Measurements from ENCODE around the gene SLCO3A1. TPM values are rescaled to one million over a fixed set of nuclear protein-coding genes. Genes with fewer than 3 reads are reported as not detected.

Gene SLCO3A1
- total and polyA plus RNA-seq, 2 of the 8 experiments (the other 6 are each of a cell fraction or from before 2014, with no cell fraction given) = 15.1 to 20.4 TPM

DNA sequence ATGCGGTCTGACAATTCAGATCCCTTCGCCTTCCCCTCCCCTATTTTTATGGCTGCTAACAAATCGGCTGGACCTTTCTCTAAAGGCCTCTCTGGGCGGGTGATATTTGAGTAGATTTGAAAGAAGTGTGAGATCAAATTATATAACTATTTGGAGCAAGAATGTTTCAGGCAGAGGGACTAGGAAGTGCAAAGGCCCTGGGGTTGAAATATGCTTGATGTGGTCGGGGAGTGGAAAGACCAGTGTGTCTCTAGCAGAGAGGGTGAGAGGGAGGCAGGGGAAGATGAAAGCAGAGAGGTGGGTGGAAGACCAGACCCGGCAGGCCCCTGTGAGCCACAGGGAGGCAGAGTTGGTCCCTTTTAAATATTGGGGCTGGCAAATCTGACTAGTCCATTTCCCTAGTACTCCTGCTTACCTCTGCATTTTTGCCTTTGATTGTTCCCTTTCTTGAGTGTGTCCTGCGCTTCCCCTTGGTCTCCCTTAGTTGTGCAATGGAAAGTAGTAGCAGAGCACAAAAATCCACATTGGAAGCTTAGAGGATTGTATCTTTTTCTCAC is 32.3 kb downstream of the SLCO3A1 start:
- H4K8ac ChIP-seq (ENCODE audit: extremely low read depth, insufficient read depth, low read length) = no peak overlapping the region
- WGBS, 2 experiments (ENCODE audit: extremely low coverage in 1 of 2, insufficient coverage in 1 of 2, insufficient read length in 1 of 2, insufficient replicate concordance in 2 of 2, low coverage in 1 of 2, low lambda C conversion rate in 2 of 2, missing lambda C conversion rate in 1 of 2) = 83% methylated on average over 7 of the region's 7 CpGs; no CpG with 5 or more reads in 1 of the 2 experiments
- 0 out of 4 replicates have a peak, but pooled peaks cover 0 to 6% of the 10 kb centered on the region in 2 experiments for H3K79me2 ChIP-seq (ENCODE audit: control insufficient read depth in 1 of 2, insufficient read depth in 2 of 2, low read length in 2 of 2)
- H2BK20ac ChIP-seq (ENCODE audit: low read length) = no peak overlapping the region
- POLR2A ChIA-PET (ENCODE audit: partially characterized antibody) = interaction anchor here (0.6 kb wide), 1 partner anchor 62 kb away, joined by 4 read pairs; no protein-coding TSS in a partner anchor
- no peak for FAIRE-seq
- no peak overlapping the region for H3K4ac ChIP-seq (replicated peaks; ENCODE audit: insufficient read length, low read depth, low read length)
- H4K91ac ChIP-seq (replicated peaks; ENCODE audit: insufficient read length, low read length) = no peak overlapping the region
- no peak overlapping the region for H3K18ac ChIP-seq (ENCODE audit: extremely low read depth, low read length)
- no peaks in the 10 kb centered on the region for H3K36me3 ChIP-seq (ENCODE audit: control insufficient read depth in 2 of 4, insufficient read depth in 4 of 4, low read length in 3 of 4)
- DNase-seq (ENCODE audit: low read depth in 1 of 2, low spot score in 2 of 2) = peak in 1 of 2 experiments; percentile 48
- no peak overlapping the region for H3K23ac ChIP-seq (ENCODE audit: insufficient read length)
- no peak overlapping the region for H2BK12ac ChIP-seq (ENCODE audit: low read depth, low read length)
- H2AFZ ChIP-seq (ENCODE audit: low read length) = no peak overlapping the region
- no peak overlapping the region for H3K56ac ChIP-seq (replicated peaks; ENCODE audit: insufficient read length, low read depth, low read length)
- H2BK5ac ChIP-seq (ENCODE audit: low read depth, low read length) = no peak overlapping the region; the same call in 1 of the 2 replicates
- no peak overlapping the region for H3K9ac ChIP-seq (replicated peaks in 1 of 4; ENCODE audit: extremely low read depth in 1 of 4, low read depth in 3 of 4, low read length in 3 of 4)
- H3K9me3 ChIP-seq (ENCODE audit: insufficient read depth in 2 of 2, low read depth in 1 of 2, low read length in 1 of 2) = no peaks in the 10 kb centered on the region
- H3K4me1 ChIP-seq (replicated peaks in 1 of 4; ENCODE audit: control insufficient read depth in 3 of 4, insufficient read depth in 4 of 4, low read length in 3 of 4) = peaks cover 3 to 19% (median 13%) of the 10 kb centered on the region in 4 experiments; a peak in 6 of 7 replicates
- H2BK15ac ChIP-seq (ENCODE audit: low read length) = no peak overlapping the region
- peaks cover 0 to 3% of the 10 kb centered on the region in 2 experiments for H4K20me1 ChIP-seq (replicated peaks in 1 of 2; ENCODE audit: control insufficient read depth in 1 of 2, insufficient read depth in 2 of 2, low read length in 2 of 2)
- H4K5ac ChIP-seq (ENCODE audit: insufficient read length, low read depth, low read length) = no peak overlapping the region
- H2BK120ac ChIP-seq (replicated peaks; ENCODE audit: low read depth, low read length) = no peak overlapping the region
- peaks cover 3% of the 10 kb centered on the region; the same call in 1 of the 2 replicates for H3K79me1 ChIP-seq (ENCODE audit: low read depth, low read length)
- H2AK5ac ChIP-seq (ENCODE audit: low read depth, low read length) = no peak overlapping the region
- H3K27ac ChIP-seq (ENCODE audit: low read depth, low read length) = no peak overlapping the region
- H3K23me2 ChIP-seq (ENCODE audit: low read depth, low read length) = no peaks in the 10 kb centered on the region
- H3K27me3 ChIP-seq (replicated peaks in 1 of 4; ENCODE audit: control insufficient read depth in 3 of 4, extremely low read depth in 1 of 4, insufficient read depth in 3 of 4, low read length in 3 of 4) = no peaks in the 10 kb centered on the region
- no peak overlapping the region for H3K4me2 ChIP-seq (ENCODE audit: insufficient read depth in 1 of 2, low read depth in 2 of 2, low read length in 2 of 2)
- no peak overlapping the region for H3K14ac ChIP-seq (ENCODE audit: insufficient read length)
- CTCF ChIA-PET (ENCODE audit: partially characterized antibody) = interaction anchor here (0.6 to 5.8 kb wide), 15 partner anchors 10 to 675 kb away, joined by 3 to 45 read pairs (median 4); no protein-coding TSS in a partner anchor
- H3K4me3 ChIP-seq (ENCODE audit: extremely low read depth in 1 of 4, insufficient read depth in 2 of 4, low read depth in 3 of 4, low read length in 4 of 4) = no peak overlapping the region
- TF ChIP-seq ZNF274 (IDR thresholded peaks at IDR 0.05; ENCODE audit: borderline replicate concordance, extremely low read depth, low read length) = no peak
- TF ChIP-seq BRCA1 (IDR thresholded peaks at IDR 0.05; ENCODE audit: low read depth, low read length) = no peak
- TF ChIP-seq SIN3A (conservative IDR thresholded peaks at IDR 0.05 in 1 of 2, IDR thresholded peaks at IDR 0.05 in 1 of 2; ENCODE audit: low read depth in 1 of 2, low read length in 2 of 2) = no peak
- peak in 1 of 2 experiments; percentile 79; a peak in 1 of 4 replicates for TF ChIP-seq HDAC2 (IDR thresholded peaks at IDR 0.05; ENCODE audit: borderline replicate concordance in 1 of 2, low read depth in 2 of 2, low read length in 2 of 2)
- no peak for TF ChIP-seq SP1 (IDR thresholded peaks at IDR 0.05; ENCODE audit: low read depth, low read length)
- peak; percentile 89 for TF ChIP-seq KDM1A (IDR thresholded peaks at IDR 0.05; ENCODE audit: borderline replicate concordance, low read length)
- no peak for TF ChIP-seq ASH2L (IDR thresholded peaks at IDR 0.05; ENCODE audit: low read length)
- TF ChIP-seq E2F6 (IDR thresholded peaks at IDR 0.05) = no peak
- TF ChIP-seq MAX (IDR thresholded peaks at IDR 0.05) = no peak
- peak; percentile 69 for TF ChIP-seq RAD21 (IDR thresholded peaks at IDR 0.05 in 1 of 2, conservative IDR thresholded peaks at IDR 0.05 in 1 of 2; ENCODE audit: low read depth in 2 of 2, low read length in 2 of 2)
- TF ChIP-seq TEAD4 (IDR thresholded peaks at IDR 0.05; ENCODE audit: low read depth, low read length) = no peak
